Peyer's patch (tissue), 4 donors: ENCODE measurements around the gene RHOJ. TPM values are rescaled to one million over a fixed set of nuclear protein-coding genes. Genes with fewer than 3 reads are reported as not detected.

ENCODE experiments used
- DNase-seq, 3 donors: peaks; one replicate each; pipeline ENCODE4 v3.0.0-alpha.2; 2017 to 2019
- H3K27ac ChIP-seq, 4 donors: fragments of 200-600 bp; sonication (generic); one replicate each; pipeline ENCODE4 v1.5.1; 2016 to 2019
- H3K27me3 ChIP-seq, 2 donors: fragments of 200-600 bp; sonication (generic); one replicate each; pipeline ENCODE4 v1.5.1; 2019
- H3K36me3 ChIP-seq, 3 donors: fragments of 200-600 bp; sonication (generic); one replicate each; pipeline ENCODE4 v1.5.1; 2016 to 2019
- H3K4me1 ChIP-seq, 4 donors: fragments of 200-600 bp; sonication (generic); one replicate each; pipeline ENCODE4 v1.5.1; 2016 to 2019
- H3K4me3 ChIP-seq, 4 donors: fragments of 200-600 bp; sonication (generic); 1 replicate in 3 of 4; 2 replicates in 1 of 4; pipeline ENCODE4 v1.5.1; 2016 to 2019; ENCODE audit warnings: mild to moderate bottlenecking in 1 of 4
- H3K9me3 ChIP-seq, 4 donors: fragments of 200-600 bp; sonication (generic); one replicate each; pipeline ENCODE4 v1.5.1; 2016 to 2019; ENCODE audit warnings: mild to moderate bottlenecking in 1 of 4
- CTCF ChIP-seq, 6 experiments: fragments of 450-650 bp in 4 of 6; fragments of 200-600 bp in 2 of 6; sonication (generic) in 1 of 6; IDR thresholded peaks; one replicate each; pipeline ENCODE4 v1.5.1; 2017 to 2019; ENCODE audit warnings: antibody characterized with exemption in 6 of 6, mild to moderate bottlenecking in 3 of 6, moderate library complexity in 1 of 6
- POLR2A ChIP-seq, 2 donors: fragments of 450-650 bp; IDR thresholded peaks; one replicate each; pipeline ENCODE4 v1.5.1; 2017; ENCODE audit warnings: antibody characterized with exemption in 2 of 2, mild to moderate bottlenecking in 2 of 2, moderate library complexity in 2 of 2
- total RNA-seq, 4 donors: library from RNA; depleted of rRNA; stranded (reverse); fragments of >200 nt; gene quantifications; one replicate each; pipeline ENCODE4 v1.1.0, GENCODE V29; 2016

RHOJ gene
- total RNA-seq, 4 donors from 2014 or later, result 3.0 to 43.7 (median 4.7) TPM

DNA sequence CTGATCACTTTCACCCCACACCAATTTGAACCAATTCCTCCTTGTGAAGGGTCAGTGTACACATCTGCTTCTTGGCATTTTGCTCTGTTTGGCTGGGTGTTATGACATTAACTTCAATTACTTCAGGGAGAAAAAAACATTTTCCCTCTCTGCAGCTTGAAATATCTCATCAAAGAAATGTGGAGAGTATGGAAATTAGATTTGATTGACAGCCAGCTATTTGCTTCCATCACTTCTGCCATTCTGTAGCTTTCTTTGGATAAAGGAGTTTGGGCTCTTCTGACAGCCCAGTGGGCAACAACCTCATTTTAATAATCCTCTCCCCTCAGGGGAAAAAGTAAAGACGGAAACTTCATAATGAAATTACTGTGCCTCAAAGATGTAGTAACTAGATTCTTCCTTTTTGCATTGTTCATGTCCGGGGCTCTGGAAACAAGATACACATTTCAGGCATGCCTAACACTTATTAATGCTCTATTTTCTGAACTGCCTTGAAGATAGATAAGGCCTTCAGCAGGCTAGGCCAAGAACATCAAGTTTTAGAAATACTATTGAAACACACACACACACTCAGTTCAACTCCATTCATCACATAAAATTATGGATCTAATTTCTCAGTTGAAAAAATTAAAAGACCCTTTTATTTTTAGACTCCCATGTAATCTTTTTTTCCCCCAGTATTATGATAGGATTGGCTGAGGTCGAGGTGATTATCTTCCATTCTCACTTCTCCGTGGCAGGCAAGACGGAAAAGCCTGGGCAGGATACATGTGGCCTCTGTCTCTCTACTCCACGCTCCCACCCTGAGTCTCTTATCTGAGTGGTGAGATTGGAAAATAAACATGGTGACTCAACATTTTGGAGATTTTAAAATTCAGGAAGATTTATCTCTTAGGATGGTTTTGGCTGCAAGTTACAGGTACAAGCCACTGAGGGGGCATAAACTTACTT lies 124.8 kb downstream of the RHOJ start:
- no peaks in the 10 kb centered on the region for H3K4me1 ChIP-seq
- no peak for TF ChIP-seq CTCF (IDR thresholded peaks at IDR 0.05)
- no peak for TF ChIP-seq POLR2A (IDR thresholded peaks at IDR 0.05)
- DNase-seq, result no peak
- H3K27ac ChIP-seq, result no peak overlapping the region
- no peak overlapping the region for H3K4me3 ChIP-seq
- no peaks in the 10 kb centered on the region for H3K36me3 ChIP-seq
- H3K9me3 ChIP-seq, result no peaks in the 10 kb centered on the region
- no peaks in the 10 kb centered on the region for H3K27me3 ChIP-seq

GRCh38 chr14:63342371-63342770 lies 138.1 kb downstream of the RHOJ start:
- DNase-seq, result no peak
- H3K27ac ChIP-seq, result no peak overlapping the region
- H3K4me1 ChIP-seq, result no peaks in the 10 kb centered on the region
- no peak for TF ChIP-seq POLR2A (IDR thresholded peaks at IDR 0.05)
- no peak for TF ChIP-seq CTCF (IDR thresholded peaks at IDR 0.05)
- H3K9me3 ChIP-seq, result no peaks in the 10 kb centered on the region
- no peak overlapping the region for H3K4me3 ChIP-seq
- no peaks in the 10 kb centered on the region for H3K27me3 ChIP-seq
- no peaks in the 10 kb centered on the region for H3K36me3 ChIP-seq

Other genes starting within 250 kb of the RHOJ start
- gene KCNH5, start 159.0 kb upstream of the RHOJ start, total RNA-seq, result not detected
- gene GPHB5, start 114.5 kb downstream of the RHOJ start, total RNA-seq, result not detected